WTC11 (cell line): ENCODE measurements around the gene MAP6. TPM values are rescaled to one million over a fixed set of nuclear protein-coding genes. Genes with fewer than 3 reads are reported as not detected.
"Not testable (repeated sequence)": the region's sequence is repeated elsewhere in the genome, so short reads cannot be mapped to it uniquely, and the experiment has no call there.

Source experiments
- ATAC-seq: fragments of 200-7000 bp; cut with Tn5 transposase; 2 replicates; pipeline ENCODE4 v1.10.0; 2021; ENCODE audit warnings: mild to moderate bottlenecking, moderate library complexity
- CTCF ChIA-PET: fragments of 300-600 bp; sonication (Branson Sonifier 250); formaldehyde crosslinking; loops from one replicate; lab custom pipeline; 2021; ENCODE audit warnings: antibody characterized with exemption; lab: Charles Lee
- POLR2A ChIA-PET: fragments of 350-600 bp; sonication (Branson Sonifier 250); formaldehyde crosslinking; loops from one replicate; lab custom pipeline; 2021; ENCODE audit warnings: antibody characterized with exemption; lab: Charles Lee
- DNase-seq: peaks from one replicate; pipeline ENCODE4 v3.0.0; 2021; ENCODE audit warnings: low spot score
- H3K27ac Mint-ChIP-seq: 2 replicates; pipeline ENCODE4 v1.8.0; 2021; ENCODE audit warnings: mixed read lengths
- H3K27me3 Mint-ChIP-seq: 2 replicates; pipeline ENCODE4 v1.8.0; 2021; ENCODE audit warnings: low read depth, mild to moderate bottlenecking, moderate library complexity, mixed read lengths
- H3K36me3 Mint-ChIP-seq: 2 replicates; pipeline ENCODE4 v1.8.0; 2021; ENCODE audit warnings: mixed read lengths
- H3K4me1 Mint-ChIP-seq: 2 replicates; pipeline ENCODE4 v1.8.0; 2022; ENCODE audit warnings: mixed read lengths
- H3K4me3 Mint-ChIP-seq: 2 replicates; pipeline ENCODE4 v1.8.0; 2021; ENCODE audit warnings: mild to moderate bottlenecking, moderate library complexity, mixed read lengths
- H3K9me3 Mint-ChIP-seq: 2 replicates; pipeline ENCODE4 v1.8.0; 2021; ENCODE audit warnings: mixed read lengths
- CBFB ChIP-seq: sonication (generic); formaldehyde crosslinking; IDR thresholded peaks from 2 replicates; pipeline ENCODE4 v1.8.1; 2022; ENCODE audit warnings: mild to moderate bottlenecking, low read depth, missing genetic modification reagents
- ESRRA ChIP-seq: sonication (generic); formaldehyde crosslinking; IDR thresholded peaks from 2 replicates; pipeline ENCODE4 v1.8.1; 2022; ENCODE audit warnings: mild to moderate bottlenecking, missing genetic modification reagents, borderline replicate concordance
- ETV6 ChIP-seq: sonication (generic); formaldehyde crosslinking; IDR thresholded peaks from 2 replicates; pipeline ENCODE4 v1.8.1; 2022; ENCODE audit warnings: mild to moderate bottlenecking, missing genetic modification reagents
- HMGA2 ChIP-seq: fragments of 250-450 bp; sonication (Bioruptor Pico); IDR thresholded peaks from 2 replicates; pipeline ENCODE4 v1.4.0; 2021; ENCODE audit warnings: mild to moderate bottlenecking, moderate library complexity
- JUN ChIP-seq: sonication (generic); formaldehyde crosslinking; IDR thresholded peaks from 2 replicates; pipeline ENCODE4 v1.8.0; 2023; ENCODE audit warnings: mild to moderate bottlenecking, missing genetic modification reagents
- KAT7 ChIP-seq: sonication (generic); formaldehyde crosslinking; IDR thresholded peaks from 2 replicates; pipeline ENCODE4 v1.8.1; 2023; ENCODE audit warnings: missing genetic modification reagents, mild to moderate bottlenecking, borderline replicate concordance
- NFATC4 ChIP-seq: fragments of 250-450 bp; sonication (Bioruptor Pico); IDR thresholded peaks from 2 replicates; pipeline ENCODE4 v1.9.0; 2021; ENCODE audit warnings: mild to moderate bottlenecking
- NFE2L1 ChIP-seq: sonication (generic); formaldehyde crosslinking; IDR thresholded peaks from 2 replicates; pipeline ENCODE4 v1.8.1; 2023; ENCODE audit warnings: missing genetic modification reagents
- NR1H2 ChIP-seq: sonication (generic); formaldehyde crosslinking; IDR thresholded peaks from 2 replicates; pipeline ENCODE4 v1.9.0; 2021; ENCODE audit warnings: mild to moderate bottlenecking, moderate library complexity, missing genetic modification reagents
- OVOL2 ChIP-seq: fragments of 250-450 bp; sonication (Bioruptor Pico); IDR thresholded peaks from 2 replicates; pipeline ENCODE4 v1.9.0; 2021; ENCODE audit warnings: mild to moderate bottlenecking, borderline replicate concordance
- PRRX2 ChIP-seq: fragments of 250-450 bp; sonication (Bioruptor Pico); IDR thresholded peaks from 2 replicates; pipeline ENCODE4 v1.8.0; 2021; ENCODE audit warnings: mild to moderate bottlenecking
- RELA ChIP-seq: sonication (generic); formaldehyde crosslinking; IDR thresholded peaks from 2 replicates; pipeline ENCODE4 v1.8.1; 2022; ENCODE audit warnings: missing genetic modification reagents, mild to moderate bottlenecking, borderline replicate concordance
- RORB ChIP-seq: fragments of 250-450 bp; sonication (Bioruptor Pico); IDR thresholded peaks from 2 replicates; pipeline ENCODE4 v1.9.0; 2021; ENCODE audit warnings: mild to moderate bottlenecking
- SP1 ChIP-seq: sonication (generic); formaldehyde crosslinking; conservative IDR thresholded peaks from 2 replicates; pipeline ENCODE4 v1.8.1; 2022; ENCODE audit warnings: missing genetic modification reagents
- TEAD4 ChIP-seq: sonication (generic); formaldehyde crosslinking; IDR thresholded peaks from 2 replicates; pipeline ENCODE4 v1.8.0; 2022; ENCODE audit warnings: mild to moderate bottlenecking, missing genetic modification reagents
- ZNF423 ChIP-seq: fragments of 250-450 bp; sonication (Bioruptor Pico); IDR thresholded peaks from 2 replicates; pipeline ENCODE4 v2.1.2; 2022; ENCODE audit warnings: mild to moderate bottlenecking, moderate library complexity
- ZNF671 ChIP-seq: fragments of 250-450 bp; sonication (Bioruptor Pico); IDR thresholded peaks from 2 replicates; pipeline ENCODE4 v1.8.0; 2021; ENCODE audit warnings: mild to moderate bottlenecking
- total RNA-seq: library from RNA; stranded (reverse); gene quantifications from 3 replicates; pipeline ENCODE4 v1.2.3, GENCODE V29; 2021
- TF ChIP-seq, protein P1 (sequence below): sonication (generic); formaldehyde crosslinking; conservative IDR thresholded peaks from 2 replicates; pipeline ENCODE4 v1.8.1; 2022; ENCODE audit warnings: mild to moderate bottlenecking, missing genetic modification reagents
- TF ChIP-seq, protein P2 (sequence below): fragments of 250-450 bp; sonication (Bioruptor Pico); IDR thresholded peaks from 2 replicates; pipeline ENCODE4 v1.9.0; 2021; ENCODE audit warnings: mild to moderate bottlenecking
- TF ChIP-seq, protein P3 (sequence below): sonication (generic); formaldehyde crosslinking; IDR thresholded peaks from 2 replicates; pipeline ENCODE4 v1.8.1; 2022; ENCODE audit warnings: mild to moderate bottlenecking, moderate library complexity, missing genetic modification reagents

MAP6 gene
- total RNA-seq, 1 experiment from 2014 or later: 0.90 TPM

DNA sequence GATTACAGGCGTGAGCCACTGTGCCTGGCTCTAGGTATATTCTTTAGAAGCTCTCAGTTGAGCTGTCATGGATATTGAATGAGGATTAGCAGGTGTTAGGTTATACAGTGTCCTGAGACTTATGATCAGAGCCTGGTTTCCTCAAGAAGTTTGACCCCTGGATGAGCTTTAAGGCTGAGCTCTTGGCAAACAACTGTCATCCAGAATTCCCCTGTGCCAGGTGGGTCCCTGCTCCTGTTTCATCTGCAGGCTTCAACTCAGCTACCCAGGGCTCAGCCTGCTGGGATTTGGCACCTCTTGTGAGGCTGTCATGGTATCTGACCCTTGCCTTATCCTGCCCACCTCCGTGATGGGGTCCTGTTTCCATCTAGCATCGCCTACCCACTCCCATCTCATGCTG is 82.4 kb downstream of the MAP6 start:
- DNase-seq: no peak
- CTCF ChIA-PET: interaction anchor here (1.2 kb wide), 1 partner anchor 11 kb away, joined by 7 read pairs; no protein-coding TSS in a partner anchor
- Mint-ChIP-seq H3K27me3 (peaks cover 12% of the 10 kb centered on the region), H3K4me3 (no peak overlapping the region), H3K36me3 (no peaks in the 10 kb centered on the region), H3K9me3 (0 out of 2 replicates have a peak, but pooled peaks cover 3% of the 10 kb centered on the region)
- no peak for ATAC-seq
- POLR2A ChIA-PET: interaction anchor here (1.5 kb wide), 1 partner anchor 32 kb away, joined by 3 read pairs; no protein-coding TSS in a partner anchor
- TF ChIP-seq CBFB (CRISPR knock-in tag) (no peak), NR1H2 (no peak), OVOL2 (CRISPR knock-in tag) (no peak), SP1 (CRISPR knock-in tag) (no peak), PRRX2 (CRISPR knock-in tag) (no peak), NFE2L1 (CRISPR knock-in tag) (no peak), NFATC4 (no peak), KAT7 (CRISPR knock-in tag) (no peak), ESRRA (CRISPR knock-in tag) (no peak), RORB (CRISPR knock-in tag) (no peak)
- TF ChIP-seq, protein P1, sequence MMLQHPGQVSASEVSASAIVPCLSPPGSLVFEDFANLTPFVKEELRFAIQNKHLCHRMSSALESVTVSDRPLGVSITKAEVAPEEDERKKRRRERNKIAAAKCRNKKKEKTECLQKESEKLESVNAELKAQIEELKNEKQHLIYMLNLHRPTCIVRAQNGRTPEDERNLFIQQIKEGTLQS (CRISPR knock-in tag): no peak
- TF ChIP-seq, all 79 proteins: peak for 0
- H3K27ac Mint-ChIP-seq: no peak overlapping the region
- H3K4me1 Mint-ChIP-seq: peaks cover 30% of the 10 kb centered on the region

DNA sequence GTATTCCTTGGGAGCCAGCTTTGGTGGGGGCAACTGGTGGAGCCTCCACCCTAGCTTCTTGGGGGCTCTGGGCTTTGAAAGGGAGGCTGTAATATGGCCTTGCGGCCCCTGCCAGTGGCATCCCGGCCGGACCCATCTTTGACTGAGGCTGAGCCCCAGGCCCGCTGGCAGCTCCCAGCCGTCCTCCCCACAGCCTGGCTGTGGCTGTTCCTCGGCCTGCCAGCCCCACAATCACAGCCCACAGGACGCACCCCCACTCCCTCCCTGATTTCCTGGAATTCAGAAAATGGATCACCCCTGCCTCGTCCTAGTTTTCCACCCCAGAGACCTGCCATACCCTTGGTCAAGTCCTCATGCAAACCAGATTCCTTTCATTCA is 83.6 kb downstream of the MAP6 start:
- DNase-seq (no peak), ATAC-seq (no peak)
- CTCF ChIA-PET: interaction anchor here (0.6 to 5.3 kb wide), 7 partner anchors 9 to 218 kb away, joined by 3 to 110 read pairs (median 5); no protein-coding TSS in a partner anchor
- Mint-ChIP-seq H3K27me3 (peaks cover 16% of the 10 kb centered on the region), H3K9me3 (0 out of 2 replicates have a peak, but pooled peaks cover 3% of the 10 kb centered on the region), H3K4me1 (peaks cover 30% of the 10 kb centered on the region), H3K4me3 (no peak overlapping the region), H3K27ac (no peak overlapping the region), H3K36me3 (no peaks in the 10 kb centered on the region)
- POLR2A ChIA-PET: interaction anchor here (2.8 kb wide), 1 partner anchor 20 kb away, joined by 18 read pairs; no protein-coding TSS in a partner anchor
- no peak for TF ChIP-seq ETV6 (CRISPR knock-in tag)
- TF ChIP-seq, protein P2, sequence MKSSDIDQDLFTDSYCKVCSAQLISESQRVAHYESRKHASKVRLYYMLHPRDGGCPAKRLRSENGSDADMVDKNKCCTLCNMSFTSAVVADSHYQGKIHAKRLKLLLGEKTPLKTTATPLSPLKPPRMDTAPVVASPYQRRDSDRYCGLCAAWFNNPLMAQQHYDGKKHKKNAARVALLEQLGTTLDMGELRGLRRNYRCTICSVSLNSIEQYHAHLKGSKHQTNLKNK: no peak
- no peak for TF ChIP-seq TEAD4
- TF ChIP-seq RELA (CRISPR knock-in tag): no peak
- TF ChIP-seq, protein P3, sequence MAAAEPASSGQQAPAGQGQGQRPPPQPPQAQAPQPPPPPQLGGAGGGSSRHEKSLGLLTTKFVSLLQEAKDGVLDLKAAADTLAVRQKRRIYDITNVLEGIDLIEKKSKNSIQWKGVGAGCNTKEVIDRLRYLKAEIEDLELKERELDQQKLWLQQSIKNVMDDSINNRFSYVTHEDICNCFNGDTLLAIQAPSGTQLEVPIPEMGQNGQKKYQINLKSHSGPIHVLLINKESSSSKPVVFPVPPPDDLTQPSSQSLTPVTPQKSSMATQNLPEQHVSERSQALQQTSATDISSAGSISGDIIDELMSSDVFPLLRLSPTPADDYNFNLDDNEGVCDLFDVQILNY (CRISPR knock-in tag): no peak
- TF ChIP-seq JUN (CRISPR knock-in tag): no peak
- TF ChIP-seq HMGA2: no peak
- no peak for TF ChIP-seq NFE2L1 (CRISPR knock-in tag)
- no peak for TF ChIP-seq ZNF671 (CRISPR knock-in tag)
- no peak for TF ChIP-seq SP1 (CRISPR knock-in tag)
- TF ChIP-seq ZNF423 (CRISPR knock-in tag): no peak

DNA sequence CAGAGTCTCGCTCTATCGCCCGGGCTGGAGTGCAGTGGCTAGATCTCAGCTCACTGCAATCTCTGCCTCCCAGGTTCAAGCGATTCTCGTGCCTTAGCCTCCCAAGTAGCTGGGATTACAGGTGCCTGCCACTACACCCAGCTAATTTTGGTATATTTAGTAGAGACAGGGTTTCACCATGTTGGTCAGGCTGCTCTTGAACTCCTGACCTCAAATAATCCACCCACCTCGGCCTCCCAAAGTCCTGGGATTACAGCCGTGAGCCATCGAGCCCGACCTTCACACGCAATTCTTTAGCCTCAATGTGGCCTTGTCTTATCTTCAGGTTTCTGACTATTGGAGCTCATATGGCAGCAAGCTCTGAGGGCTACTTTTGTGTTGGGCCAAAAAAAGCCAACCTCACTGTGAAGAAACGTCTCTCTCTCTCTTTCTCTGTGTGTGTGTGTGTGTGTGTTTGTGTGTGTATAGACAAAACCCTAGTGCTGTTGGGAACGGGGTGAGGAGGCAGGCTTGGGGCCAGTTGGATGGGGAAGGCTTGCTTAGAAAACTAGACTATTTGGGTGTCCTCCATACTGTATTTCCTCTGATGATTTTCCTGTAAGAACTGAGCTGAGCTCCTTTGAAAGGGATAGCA is 84.1 kb downstream of the MAP6 start:
- not testable (repeated sequence) for H3K36me3 Mint-ChIP-seq, ATAC-seq, H3K4me3 Mint-ChIP-seq, DNase-seq, H3K9me3 Mint-ChIP-seq
- CTCF ChIA-PET: interaction anchor here (0.6 to 5.3 kb wide), 10 partner anchors 8 to 219 kb away, joined by 3 to 110 read pairs (median 5); no protein-coding TSS in a partner anchor
- POLR2A ChIA-PET: interaction anchor here (0.8 to 2.8 kb wide), 4 partner anchors 13 to 31 kb away, joined by 4 to 18 read pairs (median 6); partner anchors contain the start of gene SERPINH1
- Mint-ChIP-seq H3K27me3 (peaks cover 16% of the 10 kb centered on the region), H3K27ac (peak overlapping the region; percentile 76; the same call in 1 of the 2 replicates), H3K4me1 (peaks cover 30% of the 10 kb centered on the region)
